Loucy (cell line): ENCODE measurements around the gene CEPT1.

Experiments used
- H2AFZ ChIP-seq: fragments of 200-600 bp; sonication (generic); 2 replicates; pipeline ENCODE4 v1.6.0; 2016; ENCODE audit warnings: antibody characterized with exemption, mild to moderate bottlenecking, low read length, moderate library complexity
- H3F3A ChIP-seq: fragments of 200-600 bp; 2 replicates; pipeline ENCODE4 v1.6.0; 2016; ENCODE audit warnings: antibody characterized with exemption, low read depth, mild to moderate bottlenecking
- H3K27me3 ChIP-seq: fragments of 200-600 bp; sonication (generic); 2 replicates; pipeline ENCODE4 v1.6.1; 2014; ENCODE audit warnings: low read length, mild to moderate bottlenecking; ENCODE audit not compliant: insufficient read depth, poor library complexity, severe bottlenecking
- H3K36me3 ChIP-seq: fragments of 200-600 bp; sonication (generic); 2 replicates; pipeline ENCODE4 v1.6.1; 2016; ENCODE audit warnings: low read length; ENCODE audit not compliant: insufficient read depth
- H3K4me1 ChIP-seq: fragments of 200-600 bp; sonication (generic); 2 replicates; pipeline ENCODE4 v1.5.1; 2014; ENCODE audit warnings: low read length, mild to moderate bottlenecking; ENCODE audit not compliant: insufficient read depth, poor library complexity, severe bottlenecking
- H3K4me2 ChIP-seq: fragments of 200-600 bp; sonication (generic); 2 replicates; pipeline ENCODE4 v1.6.0; 2014; ENCODE audit warnings: antibody characterized with exemption, low read length, low read depth, mild to moderate bottlenecking; ENCODE audit not compliant: poor library complexity, severe bottlenecking
- H3K4me3 ChIP-seq: fragments of 200-600 bp; sonication (generic); 2 replicates; pipeline ENCODE4 v1.5.1; 2014; ENCODE audit warnings: low read length, mild to moderate bottlenecking, mixed read lengths; ENCODE audit not compliant: poor library complexity, severe bottlenecking
- H3K79me2 ChIP-seq: fragments of 200-600 bp; sonication (generic); 2 replicates; pipeline ENCODE4 v1.6.1; 2014; ENCODE audit warnings: low read length; ENCODE audit not compliant: insufficient read depth
- H3K9ac ChIP-seq: fragments of 200-600 bp; sonication (generic); 2 replicates; pipeline ENCODE4 v1.6.0; 2014; ENCODE audit warnings: mild to moderate bottlenecking, low read depth, low read length, moderate library complexity; ENCODE audit not compliant: poor library complexity, severe bottlenecking
- H3K9me2 ChIP-seq: fragments of 200-600 bp; sonication (generic); replicated peaks from 2 replicates; pipeline ENCODE4 v1.6.1; 2016; ENCODE audit warnings: low read depth, low read length, mixed read lengths
- H3K9me3 ChIP-seq: fragments of 200-600 bp; sonication (generic); 2 replicates; pipeline ENCODE4 v1.6.1; 2014; ENCODE audit warnings: mild to moderate bottlenecking, antibody characterized with exemption, low read length, low read depth; ENCODE audit not compliant: insufficient read depth
- H4K20me1 ChIP-seq: fragments of 200-600 bp; sonication (generic); 2 replicates; pipeline ENCODE4 v1.6.0; 2014; ENCODE audit warnings: antibody characterized with exemption, low read length, mild to moderate bottlenecking; ENCODE audit not compliant: insufficient read depth, poor library complexity, severe bottlenecking
- CTCF ChIP-seq: fragments of 200-600 bp; sonication (generic); conservative IDR thresholded peaks from 2 replicates; pipeline ENCODE4 v1.5.1; 2014; ENCODE audit warnings: mild to moderate bottlenecking, antibody characterized with exemption, low read length
- EZH2phosphoT487 ChIP-seq: fragments of 200-600 bp; IDR thresholded peaks from 2 replicates; pipeline ENCODE4 v1.6.1; 2018; ENCODE audit warnings: antibody characterized with exemption, mild to moderate bottlenecking, moderate library complexity, borderline replicate concordance

CEPT1 gene

GRCh38 chr1:111161843-111162487 lies 21.9 kb downstream of the CEPT1 start:
- Histone ChIP-seq H2AFZ (no peak overlapping the region), H3K36me3 (peaks cover 42% of the 10 kb centered on the region; the same call in 1 of the 2 replicates), H3F3A (no peaks in the 10 kb centered on the region), H3K4me1 (no peaks in the 10 kb centered on the region), H3K79me2 (peaks cover 31% of the 10 kb centered on the region), H3K9me2 (no peaks in the 10 kb centered on the region), H3K9me3 (no peaks in the 10 kb centered on the region), H3K4me3 (no peak overlapping the region), H4K20me1 (peaks cover 6% of the 10 kb centered on the region), H3K9ac (no peak overlapping the region), H3K27me3 (no peaks in the 10 kb centered on the region), H3K4me2 (no peak overlapping the region)
- TF ChIP-seq CTCF, result no peak
- no peak for TF ChIP-seq EZH2phosphoT487

GRCh38 chr1:111162488-111162880 lies 22.5 kb downstream of the CEPT1 start:
- no peaks in the 10 kb centered on the region for H3K27me3 ChIP-seq
- H2AFZ ChIP-seq, result no peak overlapping the region
- H3K4me2 ChIP-seq, result no peak overlapping the region
- H3K9me3 ChIP-seq, result no peaks in the 10 kb centered on the region
- H3K9me2 ChIP-seq, result no peaks in the 10 kb centered on the region
- no peak for TF ChIP-seq CTCF
- no peak for TF ChIP-seq EZH2phosphoT487
- H3K4me3 ChIP-seq, result no peak overlapping the region
- H3K4me1 ChIP-seq, result no peaks in the 10 kb centered on the region
- no peak overlapping the region for H3K9ac ChIP-seq
- peaks cover 42% of the 10 kb centered on the region; the same call in 1 of the 2 replicates for H3K36me3 ChIP-seq
- peaks cover 6% of the 10 kb centered on the region for H4K20me1 ChIP-seq
- H3K79me2 ChIP-seq, result peaks cover 27% of the 10 kb centered on the region
- no peaks in the 10 kb centered on the region for H3F3A ChIP-seq

- H3K79me2 ChIP-seq, result peaks cover 22% of the 10 kb centered on the region
- no peaks in the 10 kb centered on the region for H3K4me1 ChIP-seq
- H4K20me1 ChIP-seq, result peaks cover 6% of the 10 kb centered on the region
- no peak overlapping the region for H3K9ac ChIP-seq
- no peaks in the 10 kb centered on the region for H3K9me3 ChIP-seq
- no peak for TF ChIP-seq EZH2phosphoT487
- TF ChIP-seq CTCF, result no peak
- H3K9me2 ChIP-seq, result no peaks in the 10 kb centered on the region
- no peak overlapping the region for H3K4me2 ChIP-seq
- H2AFZ ChIP-seq, result no peak overlapping the region
- no peaks in the 10 kb centered on the region for H3F3A ChIP-seq
- H3K4me3 ChIP-seq, result no peak overlapping the region
- no peaks in the 10 kb centered on the region for H3K27me3 ChIP-seq
- peaks cover 45% of the 10 kb centered on the region; the same call in 1 of the 2 replicates for H3K36me3 ChIP-seq
Observed at GRCh38 chr1:111163363-111163762, 23.3 kb downstream of the CEPT1 start.
